Stimulated activated CD8-positive, alpha-beta memory T cell treated with anti-CD3 and anti-CD28 coated beads, Interleukin-7, amount 100 ng/mL, for 24 hours (primary cell): ENCODE results near the gene ZNF282.
A peak's percentile ranks its signal among the peaks of the same experiment; 100 is the strongest.

Experiments used
- DNase-seq: peaks from one replicate; pipeline ENCODE4 v3.0.0-alpha.2; 2020; ENCODE audit warnings: low read depth

The ZNF282 gene

DNA sequence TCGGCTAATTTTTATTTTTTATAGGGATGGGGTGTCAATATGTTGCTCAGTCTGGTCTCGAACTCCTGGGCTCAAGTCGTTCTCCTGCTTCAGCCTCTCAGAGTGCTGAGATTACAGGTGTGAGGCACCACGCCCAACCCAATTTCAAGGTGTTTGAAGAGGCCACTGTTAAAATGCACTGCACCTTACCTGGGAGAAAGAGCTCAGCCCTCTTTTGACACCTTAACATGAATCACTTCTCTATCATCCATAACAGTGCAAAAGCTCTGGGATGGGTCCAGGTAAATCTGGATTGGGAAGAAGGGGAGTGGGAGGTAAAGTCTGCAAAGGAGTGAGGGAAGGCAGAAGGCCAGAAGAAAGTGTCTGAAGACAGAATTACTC, 557 bp upstream of the ZNF282 start:
- DNase-seq = no peak

DNA sequence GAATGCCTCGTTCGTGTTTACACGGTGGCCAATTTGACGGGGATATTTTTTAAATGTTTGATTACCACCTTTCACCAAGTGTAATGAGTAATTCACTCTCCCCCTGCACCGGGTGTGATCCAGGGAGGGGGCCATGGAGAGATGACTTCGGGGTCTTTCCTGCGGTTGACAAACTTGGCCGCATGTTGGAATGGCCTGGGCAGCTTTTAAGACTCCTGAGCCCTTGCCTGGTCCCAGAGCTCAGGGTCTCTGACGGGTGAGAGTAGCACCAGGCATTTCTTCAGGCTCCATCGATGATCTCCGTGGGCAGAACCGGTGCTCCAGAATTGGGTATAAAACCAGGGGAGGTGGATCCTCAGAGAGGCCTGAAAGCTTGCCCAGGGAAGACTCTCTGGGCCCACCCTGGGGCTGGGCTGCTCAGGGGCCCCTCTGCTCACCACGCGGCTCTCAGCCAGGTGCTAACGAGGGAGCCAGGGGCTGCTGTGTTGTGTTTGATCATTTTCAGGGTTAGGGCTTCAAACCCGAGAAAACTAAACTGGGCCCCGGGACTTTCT, 882 bp downstream of the ZNF282 start:
- no peak for DNase-seq

DNA sequence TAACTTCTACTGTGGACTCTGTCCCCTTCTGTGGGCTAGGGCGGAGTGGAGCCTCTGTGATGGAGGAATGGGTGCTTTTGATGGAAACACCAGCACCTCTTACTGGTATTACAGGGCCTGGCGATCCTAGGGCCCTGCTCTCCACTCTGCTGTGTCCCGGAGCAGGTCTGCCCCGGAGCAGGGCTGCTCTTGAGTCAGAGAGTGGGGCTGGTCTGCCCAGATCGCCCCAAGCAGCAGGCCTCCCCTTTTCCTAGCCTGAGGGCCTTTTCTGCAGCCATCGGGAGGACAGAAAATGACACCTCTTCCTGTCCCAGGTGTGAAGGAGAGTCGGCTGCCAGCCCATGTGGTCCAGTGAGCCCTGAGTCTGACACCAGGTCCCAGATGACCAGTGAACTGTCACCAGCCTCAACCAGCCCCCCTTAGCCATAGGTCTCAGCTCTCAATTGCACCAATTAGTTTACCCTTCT, 1.4 kb downstream of the ZNF282 start:
- DNase-seq = no peak

DNA sequence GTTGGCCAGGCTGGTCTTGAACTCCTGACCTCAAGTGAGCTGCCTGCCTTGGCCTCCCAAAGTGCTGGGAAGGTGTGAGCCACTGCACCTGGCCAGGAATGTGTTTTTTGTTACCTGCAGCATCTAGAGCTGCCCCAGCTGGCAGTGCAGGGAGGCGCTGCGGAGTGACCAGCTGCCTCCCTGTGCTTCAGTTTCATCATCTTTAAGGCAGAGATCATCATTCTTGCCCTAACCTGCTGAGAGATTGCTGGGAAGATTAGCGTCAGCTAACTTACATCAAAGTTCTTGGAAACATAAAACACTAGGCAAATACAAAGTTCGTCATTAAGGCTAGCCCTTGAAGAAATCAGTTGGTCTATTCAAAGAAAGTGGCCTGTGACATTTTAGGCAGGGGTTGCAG, 2.3 kb downstream of the ZNF282 start:
- no peak for DNase-seq

DNA sequence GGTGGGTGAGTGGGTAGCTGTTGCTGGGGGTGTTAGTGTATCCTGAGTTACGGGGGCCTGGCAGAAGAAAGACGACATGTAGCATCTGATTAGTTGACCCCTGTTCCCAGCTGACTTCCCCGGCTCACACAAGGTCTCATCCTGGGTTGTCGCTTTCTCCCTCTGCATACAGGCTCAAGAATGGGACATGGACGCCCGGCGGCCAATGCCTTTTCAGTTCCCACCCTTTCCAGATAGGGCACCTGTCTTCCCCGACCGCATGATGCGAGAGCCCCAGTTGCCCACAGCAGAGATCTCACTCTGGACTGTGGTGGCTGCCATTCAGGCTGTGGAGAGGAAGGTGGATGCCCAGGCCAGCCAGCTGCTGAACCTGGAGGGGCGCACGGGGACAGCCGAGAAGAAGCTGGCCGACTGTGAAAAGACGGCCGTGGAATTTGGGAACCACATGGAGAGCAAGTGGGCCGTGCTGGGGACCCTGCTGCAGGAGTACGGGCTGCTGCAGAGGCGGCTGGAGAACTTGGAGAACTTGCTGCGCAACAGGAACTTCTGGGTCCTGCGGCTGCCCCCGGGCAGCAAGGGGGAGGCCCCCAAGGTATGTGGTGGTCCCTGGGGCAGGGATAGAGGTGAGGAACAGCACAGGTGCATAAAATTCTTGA, 2.9 kb downstream of the ZNF282 start:
- DNase-seq = no peak

- DNase-seq = no peak
These were observed 4.1 kb downstream of the ZNF282 start for GRCh38 chr7:149199234-149199995.

DNA sequence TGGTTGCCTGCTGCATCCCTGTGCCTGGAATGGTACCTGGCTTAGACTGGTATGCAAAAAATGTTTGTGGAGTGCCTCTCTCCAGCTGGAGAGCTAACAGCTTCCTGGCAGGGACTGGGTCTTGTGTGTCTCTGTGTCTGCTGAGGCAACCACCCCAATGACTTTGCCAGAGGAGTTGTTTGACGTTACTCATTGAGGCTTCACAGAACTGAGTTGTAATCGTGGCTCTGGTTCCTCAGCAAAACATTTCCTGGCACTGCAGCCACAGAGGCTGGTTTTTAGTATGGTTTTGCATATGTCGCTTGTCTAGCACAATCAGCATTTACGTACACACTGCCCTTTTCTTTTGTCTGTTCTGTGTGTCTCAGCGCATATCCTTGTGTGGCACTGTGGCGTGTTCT, 7.5 kb downstream of the ZNF282 start:
- no peak for DNase-seq

DNA sequence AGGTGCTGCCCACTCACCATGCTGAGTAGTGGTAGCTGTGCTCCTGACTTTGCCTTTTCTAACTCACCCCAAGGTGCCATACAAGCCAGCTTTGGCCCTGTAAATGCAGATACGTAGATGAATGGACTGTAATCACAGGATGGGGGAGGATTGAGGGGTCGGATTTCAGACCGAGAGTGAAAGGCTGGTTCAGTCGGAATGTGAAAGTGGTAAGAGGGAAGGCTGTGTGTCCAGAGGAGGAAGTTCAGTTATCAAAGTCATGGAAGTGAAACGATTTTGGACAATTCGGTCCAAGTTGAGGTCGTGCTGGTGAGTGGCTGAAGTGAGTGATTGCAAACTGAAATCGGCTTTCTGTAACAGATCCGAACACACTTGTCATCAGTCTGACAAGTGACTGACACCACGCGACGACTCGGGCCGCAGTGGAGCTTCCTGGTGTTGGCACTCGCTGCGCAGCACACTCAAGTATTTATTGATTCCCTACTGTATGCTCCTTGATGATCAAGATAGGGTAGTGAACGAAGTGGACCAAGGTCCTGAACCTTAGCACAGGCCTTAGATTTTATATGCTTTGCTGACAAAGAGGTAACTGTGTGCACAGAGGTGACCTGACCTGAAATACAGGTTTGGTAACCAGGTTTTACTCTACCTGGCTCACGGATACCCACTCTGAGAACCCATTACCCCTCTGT, 10.5 kb downstream of the ZNF282 start:
- DNase-seq = no peak

DNA sequence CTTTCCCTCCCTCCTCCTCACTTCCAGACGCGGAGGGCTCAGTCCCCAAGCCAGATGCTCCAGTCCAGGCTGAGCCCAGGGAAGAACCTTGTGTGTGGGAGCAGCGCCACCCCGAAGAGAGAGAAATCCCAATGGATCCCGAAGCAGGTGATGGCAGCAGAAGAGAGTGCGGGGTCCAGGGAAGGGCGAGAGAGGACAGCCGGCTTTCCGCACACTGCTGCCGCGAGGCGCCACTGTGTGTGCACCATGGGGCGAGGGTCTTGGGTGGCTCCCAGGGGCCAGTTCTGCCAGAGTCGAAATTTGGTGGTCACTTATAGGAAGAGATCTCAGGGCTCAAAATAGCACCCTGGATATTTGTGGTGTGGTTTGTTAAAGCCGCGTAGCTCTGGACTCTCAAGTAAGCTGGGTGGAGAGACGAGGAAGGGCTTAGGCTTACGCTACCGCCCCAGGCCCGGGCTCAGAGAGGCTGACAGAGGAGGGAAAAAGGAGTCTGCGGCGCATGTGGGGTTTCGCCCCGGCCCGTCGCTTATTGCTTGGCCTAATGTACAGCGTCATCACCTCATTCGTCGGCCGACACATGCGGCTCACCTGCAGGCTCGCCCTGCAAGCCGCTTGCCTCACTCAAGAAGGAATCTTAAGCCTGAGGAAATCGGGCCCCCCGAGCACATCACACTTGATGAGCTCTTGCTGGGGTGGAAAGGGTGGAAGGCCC, 12.1 kb downstream of the ZNF282 start:
- DNase-seq = no peak

DNA sequence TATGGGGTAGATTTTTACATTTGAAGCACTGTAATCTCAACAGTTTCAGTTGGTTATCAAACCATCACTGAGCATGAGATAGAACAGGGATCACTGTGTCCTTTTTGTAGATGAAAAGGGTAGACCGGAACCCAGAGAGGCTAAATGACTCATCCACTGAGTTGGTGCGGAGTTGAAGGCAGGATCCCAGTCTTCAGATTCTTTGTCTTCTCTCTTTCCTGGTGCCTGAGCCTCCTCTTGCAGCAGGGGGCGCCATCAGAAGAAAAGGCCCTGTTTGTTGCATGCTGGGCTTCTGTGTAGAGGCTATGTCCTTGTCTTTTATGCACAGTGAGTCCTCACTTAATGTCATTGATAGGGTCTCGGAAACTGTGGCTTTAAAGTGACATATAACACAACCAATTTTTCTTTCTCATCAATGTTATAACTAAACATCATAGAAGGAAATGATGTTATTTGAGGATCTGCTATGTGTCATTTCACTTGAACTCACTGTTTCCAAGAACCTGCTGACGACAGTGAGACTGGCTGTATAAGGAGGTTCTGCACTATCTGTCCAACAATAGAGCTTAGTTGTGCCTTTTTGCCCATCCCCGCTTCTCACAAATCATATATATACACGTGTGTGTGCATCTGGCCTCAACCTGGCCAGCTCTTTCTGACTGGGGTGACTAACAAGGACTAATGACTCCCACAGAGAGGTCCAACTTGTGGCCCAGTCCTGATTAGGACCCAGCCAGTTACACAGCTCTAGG, 14.3 kb downstream of the ZNF282 start:
- peak; percentile 74 for DNase-seq

DNA sequence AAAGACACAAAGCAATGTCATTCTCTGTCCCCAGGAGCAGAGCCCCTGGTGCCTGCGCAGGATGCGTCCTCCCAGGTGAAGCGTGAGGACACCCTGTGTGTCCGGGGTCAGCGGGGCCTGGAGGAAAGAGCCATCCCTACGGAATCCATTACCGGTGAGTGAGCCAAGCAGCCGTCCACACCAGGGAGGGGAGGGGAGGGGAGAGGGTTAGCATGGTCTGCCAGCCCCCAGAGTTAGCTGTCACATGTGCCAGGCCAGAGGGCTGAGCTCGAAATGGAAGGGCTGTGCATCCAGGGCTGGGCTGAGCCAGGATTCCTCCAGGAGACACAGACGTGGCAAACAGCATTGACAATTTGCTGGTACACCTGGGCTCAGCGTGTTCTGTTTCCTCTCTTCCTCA, 15.2 kb downstream of the ZNF282 start:
- no peak for DNase-seq

- DNase-seq = no peak
These were observed 18.8 kb downstream of the ZNF282 start for GRCh38 chr7:149214020-149214720.

GRCh38 chr7:149216402-149216801, 21.1 kb downstream of the ZNF282 start:
- DNase-seq = no peak

GRCh38 chr7:149217570-149217969, 22.2 kb downstream of the ZNF282 start:
- no peak for DNase-seq

GRCh38 chr7:149218469-149219420, 23.4 kb downstream of the ZNF282 start:
- no peak for DNase-seq

DNA sequence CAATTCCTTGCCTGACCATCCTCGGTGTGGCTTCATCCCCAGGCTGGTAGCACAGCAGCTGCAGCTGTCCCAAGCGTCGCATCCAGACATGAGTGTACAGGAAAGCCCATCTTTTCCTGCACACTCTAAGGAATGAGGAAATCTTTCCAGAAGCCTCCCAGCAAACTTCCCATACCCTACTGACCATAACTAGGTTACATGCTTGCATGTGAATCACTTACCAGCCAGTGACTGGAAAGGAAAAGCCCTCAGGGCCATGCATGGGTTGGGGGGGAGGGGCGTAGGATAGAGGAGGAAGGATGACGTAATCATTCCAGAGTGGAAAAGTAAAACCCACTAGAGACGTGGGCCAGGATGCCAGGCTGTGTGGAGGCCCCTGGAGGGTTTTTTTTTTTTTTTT, 25.2 kb downstream of the ZNF282 start:
- no peak for DNase-seq

DNA sequence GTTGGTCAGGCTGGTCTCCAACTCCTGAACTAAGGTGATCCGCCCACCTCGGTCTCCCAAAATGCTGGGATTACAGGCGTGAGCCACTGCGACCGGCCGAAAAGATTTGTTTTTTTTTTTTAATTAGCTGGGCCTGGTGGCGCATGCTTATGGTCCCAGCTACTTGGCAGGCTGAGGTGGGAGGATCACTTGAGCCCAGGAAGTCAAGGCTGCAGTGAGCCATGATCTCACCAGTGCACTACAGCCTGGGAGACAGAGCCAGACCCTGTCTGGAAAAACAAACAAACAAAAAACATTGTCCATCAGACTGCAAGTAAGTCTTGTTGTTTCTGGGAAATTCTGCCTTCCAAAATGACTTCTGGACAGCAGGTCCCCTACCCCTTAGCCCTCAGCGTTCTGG, 27.8 kb downstream of the ZNF282 start:
- DNase-seq = no peak

- no peak for DNase-seq
These were observed 28.4 kb downstream of the ZNF282 start for GRCh38 chr7:149223761-149224160.

DNA sequence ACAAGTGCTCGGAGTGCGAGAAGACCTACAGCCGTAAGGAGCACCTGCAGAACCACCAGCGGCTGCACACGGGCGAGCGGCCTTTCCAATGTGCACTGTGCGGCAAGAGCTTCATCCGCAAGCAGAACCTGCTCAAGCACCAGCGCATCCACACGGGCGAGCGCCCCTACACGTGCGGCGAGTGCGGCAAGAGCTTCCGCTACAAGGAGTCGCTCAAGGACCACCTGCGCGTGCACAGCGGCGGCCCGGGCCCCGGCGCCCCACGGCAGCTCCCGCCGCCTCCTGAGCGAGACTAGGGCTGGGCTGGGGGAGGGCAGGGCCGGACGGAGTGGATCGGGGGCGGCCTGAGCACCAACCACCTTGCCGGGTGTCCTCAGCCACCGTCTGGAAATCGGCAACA, 29.0 kb downstream of the ZNF282 start:
- no peak for DNase-seq

- no peak for DNase-seq
These were observed 29.8 kb downstream of the ZNF282 start for GRCh38 chr7:149225106-149225505.
